H9 (cell line): ENCODE results near the gene ZNFX1. TPM values are rescaled to one million over a fixed set of nuclear protein-coding genes. Genes with fewer than 3 reads are reported as not detected.

Source experiments
- DNase-seq: peaks from one replicate; pipeline ENCODE4 v3.0.0-alpha.2; 2017
- H2AFZ ChIP-seq: one replicate; pipeline ENCODE4 v1.6.1; 2013; ENCODE audit warnings: mild to moderate bottlenecking, low read length, control low read depth, moderate library complexity
- H2AK5ac ChIP-seq: 2 replicates; pipeline ENCODE4 v1.6.1; 2013; ENCODE audit warnings: low read length, control low read depth, mixed read lengths; ENCODE audit not compliant: insufficient read length
- H2BK120ac ChIP-seq: one replicate; pipeline ENCODE4 v1.6.1; 2013; ENCODE audit warnings: low read depth, mild to moderate bottlenecking, low read length, control low read depth, inconsistent platforms; ENCODE audit not compliant: poor library complexity, severe bottlenecking
- H2BK12ac ChIP-seq: 2 replicates; pipeline ENCODE4 v1.6.1; 2013; ENCODE audit warnings: low read length, control low read depth, mixed read lengths, low read depth; ENCODE audit not compliant: insufficient read length
- H2BK15ac ChIP-seq: 2 replicates; pipeline ENCODE4 v1.6.1; 2013; ENCODE audit warnings: low read depth, low read length, control low read depth
- H2BK20ac ChIP-seq: one replicate; pipeline ENCODE4 v1.6.1; 2013; ENCODE audit warnings: low read depth, mild to moderate bottlenecking, low read length, control low read depth, inconsistent platforms; ENCODE audit not compliant: poor library complexity, severe bottlenecking
- H2BK5ac ChIP-seq: 2 replicates; pipeline ENCODE4 v1.6.1; 2013; ENCODE audit warnings: low read length, control low read depth, mixed read lengths; ENCODE audit not compliant: insufficient read length
- H3K14ac ChIP-seq: 2 replicates; pipeline ENCODE4 v1.6.1; 2013; ENCODE audit warnings: low read length, control low read depth; ENCODE audit not compliant: insufficient read depth
- H3K18ac ChIP-seq: 2 replicates; pipeline ENCODE4 v1.6.1; 2013; ENCODE audit warnings: low read depth, mild to moderate bottlenecking, mixed read lengths, low read length, control low read depth; ENCODE audit not compliant: insufficient read length
- H3K23ac ChIP-seq: 2 replicates; pipeline ENCODE4 v1.6.1; 2013; ENCODE audit warnings: low read length, control low read depth, mixed read lengths, low read depth; ENCODE audit not compliant: insufficient read length
- H3K23me2 ChIP-seq: 2 replicates; pipeline ENCODE4 v1.6.1; 2013; ENCODE audit warnings: low read depth, mild to moderate bottlenecking, mixed read lengths, low read length, control low read depth; ENCODE audit not compliant: insufficient read length, poor library complexity, severe bottlenecking
- H3K27ac ChIP-seq: 2 replicates; pipeline ENCODE4 v1.5.1; 2013; ENCODE audit warnings: low read length, control low read depth, mixed read lengths, low read depth; ENCODE audit not compliant: insufficient read length
- H3K27me3 ChIP-seq: 2 replicates; pipeline ENCODE4 v1.6.1; 2013; ENCODE audit warnings: low read length, control low read depth, inconsistent platforms; ENCODE audit not compliant: insufficient read depth
- H3K4ac ChIP-seq: 2 replicates; pipeline ENCODE4 v1.6.1; 2013; ENCODE audit warnings: low read depth, mild to moderate bottlenecking, control low read depth, inconsistent platforms, low read length, moderate library complexity
- H3K4me1 ChIP-seq: 2 replicates; pipeline ENCODE4 v1.6.1; 2013; ENCODE audit warnings: low read length, control low read depth, inconsistent platforms; ENCODE audit not compliant: insufficient read depth
- H3K4me2 ChIP-seq: 2 replicates; pipeline ENCODE4 v1.6.1; 2013; ENCODE audit warnings: low read length, control low read depth, mixed read lengths; ENCODE audit not compliant: insufficient read length, insufficient read depth
- H3K56ac ChIP-seq: 2 replicates; pipeline ENCODE4 v1.6.1; 2013; ENCODE audit warnings: low read depth, mild to moderate bottlenecking, mixed read lengths, low read length, control low read depth; ENCODE audit not compliant: insufficient read length
- H3K79me1 ChIP-seq: 2 replicates; pipeline ENCODE4 v1.6.1; 2013; ENCODE audit warnings: low read depth, mild to moderate bottlenecking, moderate library complexity, low read length, control low read depth, inconsistent platforms; ENCODE audit not compliant: insufficient read depth, poor library complexity, severe bottlenecking
- H3K79me2 ChIP-seq: 2 replicates; pipeline ENCODE4 v1.6.1; 2013; ENCODE audit warnings: low read length, control low read depth, inconsistent platforms; ENCODE audit not compliant: insufficient read depth
- H3K9ac ChIP-seq: 2 replicates; pipeline ENCODE4 v1.6.1; 2013; ENCODE audit warnings: low read length, control low read depth, mixed read lengths; ENCODE audit not compliant: insufficient read length; ENCODE audit errors: extremely low read depth
- H3K9me3 ChIP-seq: one replicate; pipeline ENCODE4 v1.6.1; 2013; ENCODE audit warnings: low read depth, low read length, inconsistent platforms; ENCODE audit not compliant: control insufficient read depth
- H3T11ph ChIP-seq: one replicate; pipeline ENCODE4 v1.6.1; 2013; ENCODE audit warnings: mild to moderate bottlenecking, low read length, control low read depth, inconsistent platforms
- H4K20me1 ChIP-seq: one replicate; pipeline ENCODE4 v1.6.1; 2013; ENCODE audit not compliant: control insufficient read depth, insufficient read length, insufficient read depth
- H4K5ac ChIP-seq: 2 replicates; pipeline ENCODE4 v1.6.1; 2013; ENCODE audit warnings: low read depth, mild to moderate bottlenecking, mixed read lengths, low read length, control low read depth; ENCODE audit not compliant: insufficient read length
- H4K8ac ChIP-seq: replicated peaks from 2 replicates; pipeline ENCODE4 v1.6.1; 2013; ENCODE audit warnings: low read length, control low read depth, mixed read lengths, low read depth; ENCODE audit not compliant: insufficient read length
- H4K91ac ChIP-seq: 2 replicates; pipeline ENCODE4 v1.6.1; 2013; ENCODE audit warnings: low read depth, mild to moderate bottlenecking, moderate library complexity, mixed read lengths, low read length, control low read depth; ENCODE audit not compliant: insufficient read length
- H3K27ac Mint-ChIP-seq, 3 experiments: 2 replicates in 2 of 3; 3 replicates in 1 of 3; pipeline ENCODE4 v1.8.0; 2020 to 2021; ENCODE audit warnings: mixed read lengths in 3 of 3, mild to moderate bottlenecking in 1 of 3, moderate library complexity in 1 of 3
- H3K27me3 Mint-ChIP-seq: 2 replicates; pipeline ENCODE4 v1.8.0; 2021; ENCODE audit warnings: low read depth, mild to moderate bottlenecking, moderate library complexity, mixed read lengths
- H3K36me3 Mint-ChIP-seq, 3 experiments: 2 replicates in 2 of 3; 3 replicates in 1 of 3; pipeline ENCODE4 v1.8.0; 2020 to 2021; ENCODE audit warnings: low read depth in 3 of 3, mixed read lengths in 3 of 3; ENCODE audit not compliant: insufficient read depth in 1 of 3
- H3K4me1 Mint-ChIP-seq, 2 experiments: 2 replicates each; pipeline ENCODE4 v1.8.0; 2020; ENCODE audit warnings: mixed read lengths in 2 of 2
- H3K4me3 Mint-ChIP-seq, 2 experiments: 2 replicates in 1 of 2; 3 replicates in 1 of 2; pipeline ENCODE4 v1.8.0; 2020 to 2021; ENCODE audit warnings: mild to moderate bottlenecking in 2 of 2, mixed read lengths in 2 of 2, moderate library complexity in 1 of 2
- H3K9me3 Mint-ChIP-seq, 2 experiments: 2 replicates in 1 of 2; 3 replicates in 1 of 2; pipeline ENCODE4 v1.8.0; 2020; ENCODE audit warnings: mild to moderate bottlenecking in 2 of 2, mixed read lengths in 2 of 2, moderate library complexity in 1 of 2
- CTCF ChIP-seq: fragments of 200-600 bp; sonication (generic); conservative IDR thresholded peaks from 3 replicates; pipeline ENCODE4 v1.8.0; 2021; ENCODE audit warnings: antibody characterized with exemption, mild to moderate bottlenecking
- WGBS: extraction: QIAGEN DNeasy Blood & Tissue Kit; methylation state at CpG from one replicate; pipeline ENCODE4 v1.1.7; 2013; ENCODE audit warnings: missing lambda C conversion rate, low lambda C conversion rate, mixed read lengths; ENCODE audit not compliant: insufficient read length; ENCODE audit errors: extremely low coverage; 5-methylcytosine and 5-hydroxymethylcytosine counted together
- total RNA-seq: library from RNA; stranded (reverse); gene quantifications from 2 replicates; pipeline ENCODE4 v1.2.1, GENCODE V29; 2021

The ZNFX1 gene
- total RNA-seq, 1 experiment from 2014 or later = 13.3 TPM

GRCh38 chr20:49256261-49256660 is 21.6 kb downstream of the ZNFX1 start:
- no peaks in the 10 kb centered on the region for H4K20me1 ChIP-seq
- H2BK5ac ChIP-seq = no peak overlapping the region
- no CpG with 5 or more reads among the region's 6 CpGs for WGBS
- no peak overlapping the region for H3K4ac ChIP-seq
- TF ChIP-seq CTCF = no peak
- no peak for DNase-seq
- H3K56ac ChIP-seq = no peak overlapping the region
- H2AK5ac ChIP-seq = no peak overlapping the region
- H3K9me3 ChIP-seq = no peaks in the 10 kb centered on the region
- H2BK12ac ChIP-seq = no peak overlapping the region
- no peak overlapping the region for H3K14ac ChIP-seq
- no peak overlapping the region for H3K4me2 ChIP-seq
- Mint-ChIP-seq H3K4me1 (no peaks in the 10 kb centered on the region), H3K9me3 (no peaks in the 10 kb centered on the region), H3K27me3 (no peaks in the 10 kb centered on the region), H3K4me3 (no peak overlapping the region), H3K36me3 (peaks cover 38 to 88% (median 75%) of the 10 kb centered on the region in 3 experiments), H3K27ac (no peak overlapping the region)
- H3K9ac ChIP-seq = no peak overlapping the region
- H4K5ac ChIP-seq = no peak overlapping the region
- H2BK120ac ChIP-seq = no peak overlapping the region
- no peaks in the 10 kb centered on the region for H3K79me2 ChIP-seq
- H3K27ac ChIP-seq = no peak overlapping the region
- no peak overlapping the region for H3K18ac ChIP-seq
- H3K79me1 ChIP-seq = no peaks in the 10 kb centered on the region
- no peaks in the 10 kb centered on the region for H3K4me1 ChIP-seq
- no peaks in the 10 kb centered on the region for H3K23me2 ChIP-seq
- H3K27me3 ChIP-seq = no peaks in the 10 kb centered on the region
- no peak overlapping the region for H2BK20ac ChIP-seq
- H4K8ac ChIP-seq = no peak overlapping the region
- no peak overlapping the region for H3K23ac ChIP-seq
- no peak overlapping the region for H4K91ac ChIP-seq
- no peak overlapping the region for H2BK15ac ChIP-seq
- no peak overlapping the region for H3T11ph ChIP-seq
- no peak overlapping the region for H2AFZ ChIP-seq
